Body of pancreas (tissue), 4 donors: ENCODE data around the gene ATRIP. TPM values are rescaled to one million over a fixed set of nuclear protein-coding genes. Genes with fewer than 3 reads are reported as not detected.
A peak's percentile ranks its signal among the peaks of the same experiment; 100 is the strongest.

Source experiments
- ATAC-seq: fragments of 150-250 bp; one replicate; pipeline ENCODE4 v1.9.1; 2016
- DNase-seq, 4 donors: peaks; one replicate each; pipeline ENCODE4 v3.0.0-alpha.2; 2019
- H3K27ac ChIP-seq, 4 donors: fragments of 200-600 bp; sonication (generic); 1 replicate in 3 of 4; 2 replicates in 1 of 4; pipeline versions ENCODE4 v1.5.1 to v1.6.1; 2016 to 2019; ENCODE audit warnings: mild to moderate bottlenecking in 1 of 4, mixed read lengths in 1 of 4, moderate library complexity in 1 of 4
- H3K27me3 ChIP-seq, 2 donors: fragments of 200-600 bp; sonication (generic); one replicate each; pipeline ENCODE4 v1.6.0; 2016; ENCODE audit warnings: mild to moderate bottlenecking in 1 of 2
- H3K36me3 ChIP-seq, 2 donors: fragments of 200-600 bp; sonication (generic); replicated peaks in 1 of 2; 2 replicates each; pipeline ENCODE4 v1.5.1; 2016; ENCODE audit warnings: low read depth in 2 of 2; ENCODE audit not compliant: insufficient read depth in 1 of 2
- H3K4me1 ChIP-seq: fragments of 200-600 bp; sonication (generic); one replicate; pipeline ENCODE4 v1.6.0; 2016
- H3K4me3 ChIP-seq, 2 donors: fragments of 200-600 bp; sonication (generic); 1 replicate in 1 of 2; 2 replicates in 1 of 2; pipeline ENCODE4 v1.5.1; 2016 to 2019
- H3K9me3 ChIP-seq, 3 donors: fragments of 200-600 bp; sonication (generic); 1 replicate in 2 of 3; 2 replicates in 1 of 3; pipeline ENCODE4 v1.5.1; 2016
- CTCF ChIP-seq, 7 experiments: fragments of 450-650 bp in 4 of 7; fragments of 200-600 bp in 3 of 7; sonication (generic) in 3 of 7; IDR thresholded peaks; one replicate each; pipeline ENCODE4 v1.5.1; 2016 to 2019; ENCODE audit warnings: antibody characterized with exemption in 7 of 7
- POLR2A ChIP-seq, 3 donors: fragments of 450-650 bp; IDR thresholded peaks; one replicate each; pipeline ENCODE4 v1.6.1; 2016; ENCODE audit warnings: antibody characterized with exemption in 3 of 3, mild to moderate bottlenecking in 2 of 3
- WGBS, 2 donors: methylation state at CpG; one replicate each; pipeline ENCODE4 v1.1.5; 2017; 5-methylcytosine and 5-hydroxymethylcytosine counted together
- intact Hi-C: fragments of 100-400 bp; cut with DNase I; formaldehyde crosslinking; loops from one replicate; pipeline ENCODE4 v1.15.1; 2023
- total RNA-seq, 2 donors: library from RNA; depleted of rRNA; stranded (reverse); fragments of >200 nt; gene quantifications; one replicate each; pipeline ENCODE4 v1.1.0, GENCODE V29; 2016

The ATRIP gene
- total RNA-seq, 2 donors from 2014 or later, result 2.6 to 4.3 TPM

GRCh38 chr3:48429960-48430707 is 16.4 kb upstream of the ATRIP start, which contains the start of gene PLXNB1:
Gene PLXNB1 (minus strand): TSS chr3:48430086. CDS start chr3:48424611, 5,475 bp downstream.
- Histone ChIP-seq H3K4me1 (peaks cover 52% of the 10 kb centered on the region), H3K9me3 (no peaks in the 10 kb centered on the region), H3K27ac (peak within 1 kb of the TSS; percentile 90 to 96 (median 94)), H3K27me3 (no peaks in the 10 kb centered on the region), H3K36me3 (no peaks in the 10 kb centered on the region), H3K4me3 (peak within 1 kb of the TSS; percentile 39 to 69)
- DNase-seq, result peak; percentile 81 to 93 (median 92)
- intact Hi-C loops, result no loop called here
- TF ChIP-seq POLR2A (IDR thresholded peaks at IDR 0.05), result peak; percentile 28 to 81 (median 58)
- TF ChIP-seq CTCF (IDR thresholded peaks at IDR 0.05), result no peak
- 11% methylated on average over 15 of the region's 15 CpGs for WGBS, 2 donors
- peak; percentile 59 for ATAC-seq

- Histone ChIP-seq H3K4me1 (peaks cover 48% of the 10 kb centered on the region), H3K27ac (peak overlapping the region; percentile 90 to 96 (median 94)), H3K4me3 (no peak overlapping the region), H3K27me3 (no peaks in the 10 kb centered on the region), H3K36me3 (no peaks in the 10 kb centered on the region), H3K9me3 (no peaks in the 10 kb centered on the region)
- ATAC-seq, result no peak
- DNase-seq, result no peak
- WGBS, 2 donors, result 36 to 47% methylated on average over 1 of the region's 1 CpG
- intact Hi-C loops, result no loop called here
- TF ChIP-seq POLR2A (IDR thresholded peaks at IDR 0.05) (no peak), CTCF (IDR thresholded peaks at IDR 0.05) (no peak)
These were observed 15.8 kb upstream of the ATRIP start for GRCh38 chr3:48430708-48431101.

GRCh38 chr3:48431224-48432029 is 15.1 kb upstream of the ATRIP start:
- Histone ChIP-seq H3K9me3 (no peaks in the 10 kb centered on the region), H3K36me3 (no peaks in the 10 kb centered on the region), H3K27me3 (no peaks in the 10 kb centered on the region), H3K4me3 (no peak overlapping the region), H3K4me1 (peaks cover 47% of the 10 kb centered on the region), H3K27ac (peak overlapping the region; percentile 90 to 96 (median 94))
- ATAC-seq, result no peak
- intact Hi-C loops, result no loop called here
- no peak for DNase-seq
- WGBS, 2 donors, result 59 to 73% methylated on average over 4 to 8 of the region's 8 CpGs
- TF ChIP-seq CTCF (IDR thresholded peaks at IDR 0.05), result no peak
- no peak for TF ChIP-seq POLR2A (IDR thresholded peaks at IDR 0.05)

GRCh38 chr3:48432411-48433371 is 13.8 kb upstream of the ATRIP start:
- ATAC-seq (no peak), DNase-seq (no peak)
- Histone ChIP-seq H3K36me3 (no peaks in the 10 kb centered on the region), H3K9me3 (no peaks in the 10 kb centered on the region), H3K4me3 (no peak overlapping the region), H3K27me3 (no peaks in the 10 kb centered on the region), H3K27ac (peak overlapping the region in 1 of 4 donors; percentile 93), H3K4me1 (peaks cover 34% of the 10 kb centered on the region)
- intact Hi-C loops, result no loop called here
- TF ChIP-seq CTCF (IDR thresholded peaks at IDR 0.05), result no peak
- TF ChIP-seq POLR2A (IDR thresholded peaks at IDR 0.05), result no peak
- 88% methylated on average over 13 to 16 of the region's 16 CpGs for WGBS, 2 donors
